C4-2B (cell line): ENCODE measurements around the gene ABCA10.

ENCODE experiments used
- CTCF ChIP-seq: fragments of 450-650 bp; conservative IDR thresholded peaks from 2 replicates; pipeline ENCODE4 v1.5.1; 2017; ENCODE audit warnings: mild to moderate bottlenecking
- ZFX ChIP-seq: fragments of 450-650 bp; IDR thresholded peaks from 2 replicates; pipeline ENCODE4 v1.6.1; 2017

- TF ChIP-seq CTCF (no peak), ZFX (no peak)
Measured at GRCh38 chr17:69208640-69209039, 20.0 kb downstream of the ABCA10 start.
